Activated effector memory CD4-positive, alpha-beta T cell treated with Interleukin-2 at 50 U/mL for 16 hours (primary cell): Measurements from ENCODE around the gene CLDN6.

Experiments
- DNase-seq: peaks from one replicate; pipeline ENCODE4 v3.0.0-alpha.2; 2020

Gene CLDN6

GRCh38 chr16:3012246-3012645 is 5.7 kb downstream of the CLDN6 start:
- DNase-seq: no peak

GRCh38 chr16:3010510-3010909 is 7.5 kb downstream of the CLDN6 start:
- no peak for DNase-seq

DNA sequence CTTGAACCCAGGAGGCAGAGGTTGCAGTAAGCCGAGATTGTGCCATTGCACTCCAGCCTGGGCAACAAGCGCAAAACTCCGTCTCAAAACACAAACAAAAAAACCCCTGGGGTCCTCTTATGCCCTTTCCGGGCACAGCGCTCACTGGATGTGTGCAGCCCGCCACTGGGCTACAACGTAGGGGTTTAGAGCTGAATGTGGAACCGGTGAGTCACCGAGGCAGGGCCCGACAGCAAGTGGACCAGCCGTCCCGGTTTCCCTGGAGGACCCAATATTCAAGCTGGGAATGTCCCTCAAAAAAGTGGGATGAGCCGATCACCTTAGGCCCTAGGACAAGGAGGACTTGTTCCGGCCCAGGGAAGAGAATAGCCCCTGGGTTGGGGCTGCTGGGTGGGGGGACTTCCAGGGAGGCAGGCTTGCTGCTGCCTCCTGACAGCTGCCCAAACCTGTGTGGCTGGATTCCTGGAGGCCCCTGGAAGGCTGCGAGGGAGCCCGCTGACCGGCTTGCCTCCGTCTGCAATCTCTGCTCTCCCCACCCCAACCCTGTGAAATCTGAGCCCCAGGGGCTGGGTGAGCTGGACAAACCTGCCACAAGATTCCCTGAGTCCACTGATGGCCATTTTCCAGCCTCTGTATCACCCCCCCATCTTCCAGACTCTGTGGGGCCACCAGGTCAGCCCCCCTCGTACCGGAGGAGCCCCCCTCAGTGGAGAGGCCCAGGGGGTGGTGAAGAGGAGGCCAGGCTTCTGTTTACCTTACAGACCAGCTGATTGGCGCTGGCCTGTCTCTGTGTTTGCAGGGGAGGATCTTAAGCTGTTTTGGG is 8.2 kb downstream of the CLDN6 start:
- no peak for DNase-seq

DNA sequence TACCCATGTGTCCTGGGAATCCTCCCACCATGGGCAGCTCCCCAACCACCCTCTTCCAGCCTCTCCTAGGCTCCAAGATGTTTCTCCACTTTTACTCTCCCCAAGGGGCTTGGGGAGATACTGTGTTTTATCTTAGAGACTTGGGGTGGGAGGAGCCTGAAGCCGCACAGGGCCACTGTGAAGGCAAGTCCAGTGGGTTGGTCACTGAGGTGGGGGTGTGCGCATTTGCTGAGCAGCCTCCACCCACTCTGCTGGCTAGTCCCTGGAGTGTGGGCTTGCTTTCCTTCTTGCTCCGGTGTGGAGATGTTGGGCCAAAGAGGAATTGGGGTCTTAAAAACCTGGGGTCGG is 9.3 kb downstream of the CLDN6 start:
- no peak for DNase-seq

DNA sequence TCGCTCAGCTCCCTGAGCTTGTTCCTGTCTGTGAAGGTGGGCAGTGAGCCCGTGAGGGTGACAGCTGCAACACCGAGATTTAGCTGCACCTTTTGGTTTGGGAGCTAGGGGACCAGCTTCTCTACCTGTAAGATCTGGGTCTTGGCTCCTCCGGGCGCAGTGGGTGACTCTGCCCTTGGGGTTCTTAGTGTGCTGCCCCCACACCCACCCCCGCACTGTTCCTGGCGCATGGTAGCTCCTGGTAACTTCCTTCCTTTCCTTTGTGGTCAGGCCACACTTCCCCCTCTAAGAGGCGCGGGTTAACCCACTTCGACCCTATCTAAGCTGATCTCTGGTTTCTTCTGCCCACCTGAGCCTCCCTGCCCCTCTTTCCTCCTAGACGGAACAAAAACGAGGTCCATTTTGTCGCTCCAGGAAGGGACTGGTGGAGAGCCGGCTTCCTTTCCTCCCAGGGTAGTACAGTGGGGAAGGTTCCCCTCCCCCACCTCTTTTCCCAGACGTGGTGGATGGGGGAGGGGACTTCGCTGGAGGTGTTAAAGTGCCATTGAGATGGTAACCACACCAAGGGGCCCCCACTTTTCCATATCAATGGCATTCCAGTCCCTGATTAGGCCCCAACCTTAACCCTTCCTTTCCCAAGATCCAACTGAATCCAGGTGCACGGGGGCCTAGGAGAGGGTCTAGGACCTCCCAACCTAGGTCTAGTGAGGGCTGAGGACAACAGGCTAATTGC is 9.9 kb downstream of the CLDN6 start:
- DNase-seq: no peak

DNA sequence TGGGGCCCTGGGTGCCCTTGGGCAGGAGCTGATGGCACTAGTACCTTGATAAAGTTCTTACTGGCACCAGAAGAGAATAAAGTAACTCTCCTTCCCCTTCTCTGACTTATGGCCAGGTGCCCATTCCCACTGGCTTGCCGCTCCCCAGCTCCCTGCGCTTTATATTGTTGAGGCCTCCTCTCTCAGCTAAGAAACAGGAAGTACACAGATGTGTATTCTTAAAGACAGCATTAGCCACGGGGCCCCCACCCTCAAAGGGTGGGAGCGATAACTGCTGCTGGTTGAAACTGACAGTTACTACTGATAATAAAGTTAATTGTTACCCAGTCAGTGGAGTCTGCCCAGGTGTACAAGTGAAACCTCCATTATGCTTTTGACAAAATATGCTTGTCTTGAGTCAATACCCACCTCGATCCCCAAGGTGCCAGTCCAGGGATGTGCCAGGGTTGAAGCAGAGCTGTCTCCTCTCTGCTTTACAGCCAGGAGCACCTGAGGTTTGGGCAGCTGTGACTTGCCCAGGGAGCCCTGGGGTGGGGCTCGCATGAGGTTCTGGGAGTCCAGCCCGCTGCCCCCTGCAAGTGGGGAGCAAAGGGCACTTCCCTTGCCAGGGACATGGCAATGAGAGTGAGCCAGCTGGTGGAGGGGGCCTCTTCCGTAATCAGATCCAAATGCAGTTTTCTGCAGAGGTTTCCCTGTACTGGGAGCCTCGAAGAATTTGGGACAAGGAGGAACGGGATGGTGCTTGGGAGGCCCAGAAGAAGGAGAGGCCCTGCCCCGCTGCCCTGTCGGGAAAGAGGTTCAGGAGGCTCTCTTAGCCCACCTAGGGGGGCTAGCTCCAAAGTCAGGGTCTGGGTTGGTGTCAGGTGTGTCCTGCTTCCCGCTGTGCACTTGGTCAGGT is 10.7 kb downstream of the CLDN6 start:
- no peak for DNase-seq

GRCh38 chr16:3004781-3005284 is 13.2 kb downstream of the CLDN6 start:
- no peak for DNase-seq

- no peak for DNase-seq
Measured at GRCh38 chr16:3004319-3004718, 13.7 kb downstream of the CLDN6 start.

- DNase-seq: peak; percentile 96
Measured at GRCh38 chr16:3003582-3004270, 14.3 kb downstream of the CLDN6 start.

- DNase-seq: no peak
Measured at GRCh38 chr16:3001316-3001715, 16.7 kb downstream of the CLDN6 start.

DNA sequence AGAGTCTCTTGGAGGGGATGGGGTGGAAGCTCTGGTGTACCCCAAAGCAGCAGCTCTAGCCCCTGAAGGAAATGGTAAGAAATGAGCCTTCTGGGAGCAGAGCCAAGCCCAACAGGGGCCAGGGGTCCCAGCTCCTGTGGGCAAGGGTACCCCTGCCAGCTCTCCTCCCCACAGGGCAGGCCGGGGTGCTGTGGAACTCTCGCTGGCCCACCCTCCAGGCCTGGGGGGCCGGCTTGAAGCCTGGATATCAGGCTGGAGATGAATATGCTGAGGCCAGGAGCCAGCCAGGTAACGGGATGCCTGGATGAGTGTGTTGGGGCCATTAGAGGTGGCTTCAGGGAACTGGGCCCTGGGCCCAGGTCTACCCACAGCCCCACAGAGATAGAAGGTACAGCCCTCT is 17.4 kb downstream of the CLDN6 start:
- no peak for DNase-seq

DNA sequence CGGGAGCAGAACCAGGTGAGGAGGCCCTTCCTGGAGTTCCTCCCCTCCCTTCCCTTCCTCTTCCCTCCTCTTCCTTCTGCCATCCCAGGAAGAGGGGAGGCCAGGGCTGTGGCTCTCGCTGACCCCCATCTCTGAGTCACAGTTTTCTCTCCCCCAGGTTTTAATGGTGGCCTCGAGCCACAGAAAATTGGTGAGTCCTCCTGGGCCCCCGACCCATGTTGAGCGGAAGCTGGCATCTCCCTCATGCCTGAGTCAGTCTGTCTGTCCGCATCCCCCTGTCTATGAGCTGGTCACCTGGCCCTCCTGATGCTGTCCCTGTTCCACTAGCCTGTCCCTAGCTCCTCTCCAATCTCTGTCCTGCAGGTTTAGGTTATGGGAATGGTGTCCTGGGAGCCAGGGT is 18.1 kb downstream of the CLDN6 start:
- DNase-seq: no peak

DNA sequence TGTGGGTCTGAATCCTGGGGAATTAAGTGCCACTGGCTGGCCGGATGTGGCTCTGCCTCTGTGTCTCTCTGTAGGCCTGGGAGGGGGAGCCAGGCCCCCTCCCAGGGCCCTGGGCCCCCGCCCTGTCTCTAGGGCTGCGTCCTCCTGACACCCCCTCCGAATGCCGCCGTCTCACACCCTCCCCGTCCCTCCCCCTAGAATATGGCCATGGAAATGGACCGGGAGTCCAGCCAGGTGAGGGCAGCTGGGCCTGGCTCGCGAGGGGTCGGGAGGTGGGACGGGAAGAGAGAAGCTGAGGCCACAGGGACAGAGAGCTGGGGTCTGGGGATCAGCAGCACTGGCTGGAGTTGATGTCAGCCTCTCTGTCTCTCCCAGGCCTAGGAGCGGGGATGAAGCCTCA is 21.7 kb downstream of the CLDN6 start:
- no peak for DNase-seq

GRCh38 chr16:2992383-2993081 is 25.5 kb downstream of the CLDN6 start:
- DNase-seq: no peak

GRCh38 chr16:2991566-2992261 is 26.3 kb downstream of the CLDN6 start:
- DNase-seq: no peak

- no peak for DNase-seq
Measured at GRCh38 chr16:2990891-2991290, 27.1 kb downstream of the CLDN6 start.

DNA sequence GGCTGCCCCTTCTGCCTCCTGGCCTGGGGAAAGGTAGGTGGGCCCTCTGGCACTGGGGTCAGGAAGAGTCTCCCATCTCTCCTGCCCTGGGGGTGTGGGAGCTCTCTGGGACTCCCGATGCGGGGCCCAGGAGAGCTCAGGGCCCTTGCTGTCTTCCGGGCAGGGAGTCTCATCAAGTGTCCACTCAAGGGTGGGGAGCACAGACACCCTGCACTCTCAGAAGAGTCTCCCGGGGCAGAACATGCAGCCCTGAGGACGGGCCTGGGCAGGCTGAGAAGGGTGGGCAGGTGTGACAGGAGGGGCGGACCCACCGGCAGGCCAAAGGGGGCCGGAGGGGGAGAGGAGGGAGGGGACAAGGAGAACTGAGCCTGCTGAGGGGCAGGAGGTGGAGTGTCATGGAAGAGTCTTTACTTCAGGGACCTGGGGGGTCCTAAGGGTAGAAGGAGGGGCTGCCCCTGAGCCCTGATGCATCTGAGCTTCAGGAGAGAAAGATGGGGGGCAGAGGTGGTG is 29.3 kb downstream of the CLDN6 start:
- no peak for DNase-seq

DNA sequence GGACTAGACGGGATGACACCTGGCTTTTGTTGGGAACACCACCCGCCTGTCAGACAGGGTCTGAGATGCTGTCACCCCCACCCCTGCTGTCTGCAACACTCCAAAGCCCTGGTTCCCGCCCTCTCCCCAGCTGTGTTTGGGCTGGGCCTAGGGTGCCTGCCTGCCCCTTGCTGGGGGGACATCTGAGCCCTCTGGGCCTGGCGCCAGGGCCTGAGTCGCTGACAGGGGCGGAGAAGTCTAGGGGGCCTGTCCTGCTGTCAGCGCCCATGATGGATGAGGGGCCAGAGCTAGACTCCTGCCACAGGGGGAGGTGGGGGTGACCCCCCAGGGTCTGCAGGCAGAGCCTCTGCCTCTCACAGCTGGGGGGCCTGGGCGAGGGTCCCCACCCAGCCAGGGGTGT is 30.1 kb downstream of the CLDN6 start:
- no peak for DNase-seq

DNA sequence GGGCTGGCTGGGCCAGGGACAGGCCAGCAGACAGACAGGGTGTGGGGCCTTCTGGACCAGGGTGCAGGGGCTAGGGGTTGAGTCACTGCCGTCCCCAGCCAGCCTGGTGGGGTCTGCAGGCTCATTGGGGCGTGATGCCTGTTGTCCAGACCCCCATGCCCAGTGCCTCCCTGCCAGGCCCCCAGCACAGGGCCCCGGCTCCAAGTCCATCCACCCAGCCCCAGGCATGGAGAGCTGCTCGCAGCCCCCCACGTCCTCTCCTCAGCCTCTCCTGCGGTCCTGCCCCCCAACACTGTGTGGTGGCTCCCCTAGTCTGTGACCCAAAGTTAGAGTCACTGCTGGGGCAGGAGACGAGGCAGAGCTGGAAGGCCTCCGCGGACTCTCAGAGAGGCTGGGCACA is 30.7 kb downstream of the CLDN6 start:
- no peak for DNase-seq

DNA sequence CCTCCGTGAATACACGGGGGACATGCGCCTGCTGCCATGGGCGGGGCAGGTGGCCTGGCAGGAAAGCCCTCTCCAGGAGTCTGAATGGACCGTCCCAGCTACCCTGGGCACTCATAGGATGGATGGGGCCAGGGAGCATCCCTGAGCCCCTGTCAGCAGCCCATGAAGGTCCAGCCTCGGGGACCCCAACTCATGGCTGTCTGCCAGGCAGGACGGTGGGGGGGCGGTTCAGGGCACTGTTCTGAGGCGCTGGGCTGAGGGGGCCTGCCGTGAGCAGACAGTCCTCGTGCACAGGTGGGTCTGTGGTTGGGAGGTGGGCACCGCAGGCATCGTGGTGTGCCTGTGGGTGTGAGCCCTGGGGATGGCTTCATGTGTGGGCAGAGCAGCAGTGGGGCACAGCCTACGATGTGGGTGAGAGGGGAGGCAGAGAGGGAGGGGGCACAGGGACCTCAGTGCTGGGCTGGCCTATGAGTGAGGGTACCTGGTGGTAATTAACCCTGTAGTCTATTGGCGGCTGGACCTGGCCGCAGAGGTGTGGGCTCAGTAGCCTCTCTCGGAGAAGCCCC is 31.3 kb downstream of the CLDN6 start:
- no peak for DNase-seq

DNA sequence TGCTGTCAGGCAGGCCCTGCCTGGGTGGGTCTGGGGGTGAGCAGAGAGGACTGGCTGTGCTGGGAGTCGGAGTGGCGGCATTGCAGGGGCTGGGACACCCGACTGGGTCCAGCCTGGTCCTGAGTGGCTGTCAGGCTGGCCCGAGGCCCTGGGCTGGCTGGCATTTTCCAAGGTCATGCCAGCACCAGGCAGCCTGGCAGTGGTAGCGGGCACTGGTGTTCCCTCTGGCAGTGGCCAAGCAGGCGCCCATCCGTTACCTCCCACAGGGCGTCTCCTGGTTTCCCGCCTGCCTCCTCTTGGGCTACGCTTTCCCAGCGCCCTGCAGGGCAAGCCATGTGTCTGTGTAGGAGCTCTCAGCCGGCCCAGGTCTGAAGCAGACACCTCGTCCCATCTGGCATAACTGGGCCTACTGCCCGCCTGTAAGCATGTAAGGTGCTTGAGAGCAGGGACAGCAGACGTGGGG is 32.1 kb downstream of the CLDN6 start:
- no peak for DNase-seq
